Measurements from ENCODE around the gene CNTNAP1. TPM values are rescaled to one million over a fixed set of nuclear protein-coding genes. Genes with fewer than 3 reads are reported as not detected.

The CNTNAP1 gene
- total RNA-seq, 1 experiment from 2014 or later = 7.7 TPM

- DNase-seq = no peak
- WGBS (ENCODE audit: extremely low coverage, insufficient read length, low lambda C conversion rate) = no CpG with 5 or more reads among the region's 3 CpGs
- no peaks in the 10 kb centered on the region; a peak in 2 of 5 replicates for H3K9me3 Mint-ChIP-seq
- Histone ChIP-seq H3K79me2 (ENCODE audit: insufficient read depth, low read length) (no peaks in the 10 kb centered on the region), H2BK20ac (ENCODE audit: low read depth, low read length, poor library complexity, severe bottlenecking) (no peak overlapping the region), H3K79me1 (ENCODE audit: insufficient read depth, low read depth, low read length, poor library complexity, severe bottlenecking) (no peaks in the 10 kb centered on the region), H3K23ac (ENCODE audit: insufficient read length, low read depth, low read length) (no peak overlapping the region), H3K23me2 (ENCODE audit: insufficient read length, low read depth, low read length, poor library complexity, severe bottlenecking) (no peaks in the 10 kb centered on the region), H3K9ac (ENCODE audit: extremely low read depth, insufficient read length, low read length) (no peak overlapping the region), H4K5ac (ENCODE audit: insufficient read length, low read depth, low read length) (no peak overlapping the region), H3T11ph (ENCODE audit: low read length) (no peak overlapping the region), H2AFZ (ENCODE audit: low read length) (no peak overlapping the region), H3K14ac (ENCODE audit: insufficient read depth, low read length) (no peak overlapping the region), H4K8ac (replicated peaks; ENCODE audit: insufficient read length, low read depth, low read length) (no peak overlapping the region), H3K4ac (ENCODE audit: low read depth, low read length) (no peak overlapping the region), H3K4me2 (ENCODE audit: insufficient read depth, insufficient read length, low read length) (no peak overlapping the region), H3K9me3 (ENCODE audit: control insufficient read depth, low read depth, low read length) (no peaks in the 10 kb centered on the region), H2BK5ac (ENCODE audit: insufficient read length, low read length) (no peak overlapping the region), H4K20me1 (ENCODE audit: control insufficient read depth, insufficient read depth, insufficient read length) (no peaks in the 10 kb centered on the region), H2BK15ac (ENCODE audit: low read depth, low read length) (no peak overlapping the region), H3K27me3 (ENCODE audit: insufficient read depth, low read length) (no peaks in the 10 kb centered on the region), H3K4me1 (ENCODE audit: insufficient read depth, low read length) (no peaks in the 10 kb centered on the region), H3K18ac (ENCODE audit: insufficient read length, low read depth, low read length) (no peak overlapping the region), H2AK5ac (ENCODE audit: insufficient read length, low read length) (no peak overlapping the region), H3K27ac (ENCODE audit: insufficient read length, low read depth, low read length) (no peak overlapping the region), H3K56ac (ENCODE audit: insufficient read length, low read depth, low read length) (no peak overlapping the region), H4K91ac (ENCODE audit: insufficient read length, low read depth, low read length) (no peak overlapping the region), H2BK12ac (ENCODE audit: insufficient read length, low read depth, low read length) (no peak overlapping the region), H2BK120ac (ENCODE audit: low read depth, low read length, poor library complexity, severe bottlenecking) (no peak overlapping the region)
- peaks cover 17 to 25% (median 19%) of the 10 kb centered on the region in 3 experiments for H3K36me3 Mint-ChIP-seq (ENCODE audit: insufficient read depth in 1 of 3, low read depth in 3 of 3)
- H3K4me3 Mint-ChIP-seq = no peak overlapping the region
- peaks cover 6 to 17% of the 10 kb centered on the region in 2 experiments for H3K4me1 Mint-ChIP-seq
- TF ChIP-seq, protein P1, sequence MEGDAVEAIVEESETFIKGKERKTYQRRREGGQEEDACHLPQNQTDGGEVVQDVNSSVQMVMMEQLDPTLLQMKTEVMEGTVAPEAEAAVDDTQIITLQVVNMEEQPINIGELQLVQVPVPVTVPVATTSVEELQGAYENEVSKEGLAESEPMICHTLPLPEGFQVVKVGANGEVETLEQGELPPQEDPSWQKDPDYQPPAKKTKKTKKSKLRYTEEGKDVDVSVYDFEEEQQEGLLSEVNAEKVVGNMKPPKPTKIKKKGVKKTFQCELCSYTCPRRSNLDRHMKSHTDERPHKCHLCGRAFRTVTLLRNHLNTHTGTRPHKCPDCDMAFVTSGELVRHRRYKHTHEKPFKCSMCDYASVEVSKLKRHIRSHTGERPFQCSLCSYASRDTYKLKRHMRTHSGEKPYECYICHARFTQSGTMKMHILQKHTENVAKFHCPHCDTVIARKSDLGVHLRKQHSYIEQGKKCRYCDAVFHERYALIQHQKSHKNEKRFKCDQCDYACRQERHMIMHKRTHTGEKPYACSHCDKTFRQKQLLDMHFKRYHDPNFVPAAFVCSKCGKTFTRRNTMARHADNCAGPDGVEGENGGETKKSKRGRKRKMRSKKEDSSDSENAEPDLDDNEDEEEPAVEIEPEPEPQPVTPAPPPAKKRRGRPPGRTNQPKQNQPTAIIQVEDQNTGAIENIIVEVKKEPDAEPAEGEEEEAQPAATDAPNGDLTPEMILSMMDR (conservative IDR thresholded peaks at IDR 0.05) = no peak
- no peaks in the 10 kb centered on the region for H3K27me3 Mint-ChIP-seq (ENCODE audit: low read depth)
- H3K27ac Mint-ChIP-seq = no peak overlapping the region
Observed at GRCh38 chr17:42694524-42694923, 12.2 kb downstream of the CNTNAP1 start.

Measured in H9 (cell line).